Activated B cell treated with CpG ODN at 0.5 μM for 24 hours (primary cell): ENCODE data around the gene SMIM12. TPM values are rescaled to one million over a fixed set of nuclear protein-coding genes. Genes with fewer than 3 reads are reported as not detected.

Experiments used
- ATAC-seq: fragments of 200-7000 bp; cut with Tn5 transposase; one replicate; pipeline ENCODE4 v1.10.0; 2021; ENCODE audit warnings: low read depth, mild to moderate bottlenecking, moderate library complexity
- CTCF ChIA-PET: fragments of 350-600 bp; sonication (Branson Sonifier 250); formaldehyde crosslinking; loops from one replicate; lab custom pipeline; 2021; ENCODE audit warnings: antibody characterized with exemption; lab: Charles Lee
- POLR2A ChIA-PET: fragments of 350-600 bp; sonication (Branson Sonifier 250); formaldehyde crosslinking; loops from one replicate; lab custom pipeline; 2021; ENCODE audit warnings: antibody characterized with exemption; lab: Charles Lee
- DNase-seq: peaks from one replicate; pipeline ENCODE4 v3.0.0; 2022
- H3K27ac Mint-ChIP-seq: one replicate; pipeline ENCODE4 v1.8.0; 2020; ENCODE audit warnings: mixed read lengths
- H3K27me3 Mint-ChIP-seq: one replicate; pipeline ENCODE4 v1.8.0; 2021; ENCODE audit warnings: mixed read lengths
- H3K36me3 Mint-ChIP-seq: one replicate; pipeline ENCODE4 v1.8.0; 2021; ENCODE audit warnings: low read depth, mixed read lengths
- H3K4me1 Mint-ChIP-seq: one replicate; pipeline ENCODE4 v1.8.0; 2021; ENCODE audit warnings: mixed read lengths
- H3K4me3 Mint-ChIP-seq: one replicate; pipeline ENCODE4 v1.8.0; 2020; ENCODE audit warnings: mild to moderate bottlenecking, mixed read lengths
- H3K9me3 Mint-ChIP-seq: one replicate; pipeline ENCODE4 v1.8.0; 2020; ENCODE audit warnings: mixed read lengths
- intact Hi-C: fragments of 100-400 bp; cut with micrococcal nuclease; formaldehyde crosslinking; loops from one replicate; pipeline ENCODE4 v1.15.1; 2024
- total RNA-seq: library from RNA; stranded (reverse); gene quantifications from 2 replicates; pipeline ENCODE4 v1.2.3, GENCODE V29; 2022
- TF ChIP-seq, protein P1 (sequence below): fragments of 200-600 bp; IDR thresholded peaks from one replicate; pipeline ENCODE4 v1.8.0; 2022; ENCODE audit warnings: antibody characterized with exemption, mild to moderate bottlenecking

SMIM12 gene
- total RNA-seq, 1 donor from 2014 or later, result 45.9 TPM

DNA sequence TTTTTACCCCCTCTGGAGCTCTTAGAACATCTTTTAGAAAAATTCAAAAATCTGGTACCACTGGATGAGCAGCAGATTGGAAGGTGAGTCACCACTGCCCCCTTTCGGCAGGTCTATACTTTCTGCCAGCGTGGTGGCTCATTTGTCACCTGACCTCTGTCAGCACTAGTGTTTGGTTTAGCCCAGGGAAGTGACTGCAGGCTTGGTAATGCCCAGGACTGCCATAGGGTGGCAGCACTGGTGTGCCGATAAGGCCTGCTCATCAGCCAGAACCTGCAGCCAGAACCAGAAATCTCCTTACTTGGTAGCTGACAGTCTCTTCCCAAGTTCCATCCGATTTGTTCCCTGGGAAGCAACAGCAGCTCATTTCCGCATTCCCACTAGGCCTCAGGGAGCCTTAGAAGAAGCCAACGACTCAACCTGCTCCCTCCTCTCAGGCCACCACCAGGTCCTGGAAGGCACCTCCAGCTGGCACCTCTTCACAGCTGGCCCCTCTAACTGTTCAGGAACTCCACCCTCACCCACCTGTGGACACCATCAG lies 6.8 kb downstream of the SMIM12 start:
- peaks cover 69% of the 10 kb centered on the region for H3K36me3 Mint-ChIP-seq
- TF ChIP-seq, protein P1, sequence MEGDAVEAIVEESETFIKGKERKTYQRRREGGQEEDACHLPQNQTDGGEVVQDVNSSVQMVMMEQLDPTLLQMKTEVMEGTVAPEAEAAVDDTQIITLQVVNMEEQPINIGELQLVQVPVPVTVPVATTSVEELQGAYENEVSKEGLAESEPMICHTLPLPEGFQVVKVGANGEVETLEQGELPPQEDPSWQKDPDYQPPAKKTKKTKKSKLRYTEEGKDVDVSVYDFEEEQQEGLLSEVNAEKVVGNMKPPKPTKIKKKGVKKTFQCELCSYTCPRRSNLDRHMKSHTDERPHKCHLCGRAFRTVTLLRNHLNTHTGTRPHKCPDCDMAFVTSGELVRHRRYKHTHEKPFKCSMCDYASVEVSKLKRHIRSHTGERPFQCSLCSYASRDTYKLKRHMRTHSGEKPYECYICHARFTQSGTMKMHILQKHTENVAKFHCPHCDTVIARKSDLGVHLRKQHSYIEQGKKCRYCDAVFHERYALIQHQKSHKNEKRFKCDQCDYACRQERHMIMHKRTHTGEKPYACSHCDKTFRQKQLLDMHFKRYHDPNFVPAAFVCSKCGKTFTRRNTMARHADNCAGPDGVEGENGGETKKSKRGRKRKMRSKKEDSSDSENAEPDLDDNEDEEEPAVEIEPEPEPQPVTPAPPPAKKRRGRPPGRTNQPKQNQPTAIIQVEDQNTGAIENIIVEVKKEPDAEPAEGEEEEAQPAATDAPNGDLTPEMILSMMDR, result peak; percentile 91
- H3K4me3 Mint-ChIP-seq, result no peak overlapping the region
- DNase-seq (peak; percentile 69), ATAC-seq (peak; percentile 100)
- CTCF ChIA-PET, result interaction anchor here (0.9 to 1.3 kb wide), 6 partner anchors 9 to 333 kb away, joined by 3 to 5 read pairs (median 3); no protein-coding TSS in a partner anchor
- H3K27me3 Mint-ChIP-seq, result no peaks in the 10 kb centered on the region
- H3K27ac Mint-ChIP-seq, result peak overlapping the region; percentile 46
- peaks cover 14% of the 10 kb centered on the region for H3K4me1 Mint-ChIP-seq
- H3K9me3 Mint-ChIP-seq, result no peaks in the 10 kb centered on the region
- POLR2A ChIA-PET, result interaction anchor here (1.2 to 1.8 kb wide), 2 partner anchors 14 to 132 kb away, joined by 4 to 7 read pairs; partner anchors contain the start of gene TMEM35B
- intact Hi-C loops, result loop anchor here (1.0 to 10.0 kb wide), 4 partner anchors 14 to 922 kb away; no protein-coding TSS in a partner anchor

DNA sequence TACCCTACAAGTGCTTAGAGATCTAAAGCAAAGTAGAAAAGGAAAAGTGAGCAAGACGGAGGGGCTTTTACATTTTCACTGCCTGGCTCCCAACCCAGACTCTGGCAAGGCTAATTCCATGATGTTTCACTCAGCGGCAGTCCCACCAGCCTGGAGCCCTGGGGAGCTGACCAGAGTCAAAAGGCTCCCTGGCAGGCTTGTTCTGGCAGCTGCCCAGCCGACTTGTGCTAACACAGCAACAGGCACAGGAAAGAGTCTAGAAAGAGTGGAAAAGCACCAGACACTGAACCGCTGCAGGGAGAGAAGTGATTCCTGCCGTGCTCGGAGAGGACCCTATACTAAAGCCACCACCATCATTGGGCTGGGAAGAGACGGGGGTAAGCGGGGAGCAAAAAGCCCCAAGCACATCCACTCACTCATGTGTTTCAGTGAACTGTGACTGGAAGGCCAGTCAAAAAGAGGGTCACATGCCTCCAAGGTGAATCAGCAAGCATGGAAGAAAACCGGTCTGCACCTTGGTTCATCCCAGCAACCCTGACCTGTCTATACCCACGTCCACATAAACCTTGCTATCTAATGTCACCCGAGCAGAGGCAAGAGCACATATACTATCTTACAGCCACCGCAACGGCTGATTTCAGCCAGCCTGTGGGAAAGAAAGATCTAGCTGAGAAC lies 8.0 kb downstream of the SMIM12 start:
- Mint-ChIP-seq H3K36me3 (peaks cover 73% of the 10 kb centered on the region), H3K9me3 (no peaks in the 10 kb centered on the region), H3K4me3 (no peak overlapping the region), H3K4me1 (peaks cover 8% of the 10 kb centered on the region), H3K27ac (no peak overlapping the region), H3K27me3 (no peaks in the 10 kb centered on the region)
- TF ChIP-seq, protein P1, result no peak
- POLR2A ChIA-PET, result interaction anchor here (0.6 kb wide), 1 partner anchor 479 kb away, joined by 5 read pairs; no protein-coding TSS in a partner anchor
- intact Hi-C loops, result loop anchor here (1.0 to 10.0 kb wide), 4 partner anchors 15 to 923 kb away; no protein-coding TSS in a partner anchor
- DNase-seq, result no peak
- no peak for ATAC-seq
- CTCF ChIA-PET, result interaction anchor here (0.9 kb wide), 2 partner anchors 13 to 23 kb away, joined by 3 read pairs; no protein-coding TSS in a partner anchor

DNA sequence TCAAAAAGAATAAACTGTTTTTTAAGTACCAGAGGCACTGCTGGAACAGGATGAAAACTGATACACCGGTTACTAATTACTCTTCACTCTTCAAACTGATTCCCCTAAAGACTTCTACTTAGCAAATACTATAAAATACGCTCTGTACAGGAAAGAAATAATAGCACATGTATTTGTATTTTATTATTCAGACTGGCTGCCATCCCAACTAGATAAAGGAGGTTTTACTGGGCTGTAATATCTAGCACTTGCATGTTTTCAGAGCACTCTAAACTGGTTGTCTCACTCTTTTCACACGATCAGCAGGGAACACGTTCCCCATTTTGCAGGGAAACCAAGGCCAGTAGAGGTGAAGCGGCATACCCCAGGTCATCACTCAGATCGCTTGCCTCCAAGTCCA lies 9.2 kb downstream of the SMIM12 start:
- POLR2A ChIA-PET, result no interaction called here
- no peak overlapping the region for H3K4me3 Mint-ChIP-seq
- ATAC-seq (no peak), DNase-seq (no peak)
- peaks cover 65% of the 10 kb centered on the region for H3K36me3 Mint-ChIP-seq
- H3K27ac Mint-ChIP-seq, result no peak overlapping the region
- no peaks in the 10 kb centered on the region for H3K9me3 Mint-ChIP-seq
- peaks cover 8% of the 10 kb centered on the region for H3K4me1 Mint-ChIP-seq
- no peaks in the 10 kb centered on the region for H3K27me3 Mint-ChIP-seq
- CTCF ChIA-PET, result no interaction called here
- intact Hi-C loops, result loop anchor here (10.0 kb wide), 2 partner anchors 714 to 924 kb away; no protein-coding TSS in a partner anchor
- TF ChIP-seq, protein P1, result no peak

DNA sequence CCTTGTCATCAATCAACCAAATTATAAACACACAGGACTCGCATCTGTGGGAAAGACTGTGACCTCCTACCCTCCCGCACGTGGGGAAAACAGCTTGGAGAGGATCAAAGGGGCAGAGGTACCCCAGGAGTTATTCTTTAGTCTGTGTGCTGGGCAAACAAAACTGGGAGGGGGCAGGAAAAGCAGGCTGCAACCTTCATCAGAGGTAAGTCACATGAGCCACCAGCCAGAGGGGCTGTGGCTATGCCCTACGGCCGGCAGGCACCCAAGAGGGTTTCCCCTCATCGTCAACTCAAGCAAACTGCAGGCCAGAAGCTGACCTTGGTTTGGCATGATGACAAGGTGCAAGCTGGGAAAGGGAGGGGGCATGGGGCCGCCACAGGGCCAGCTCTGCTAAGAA lies 12.5 kb downstream of the SMIM12 start:
- CTCF ChIA-PET, result no interaction called here

DNA sequence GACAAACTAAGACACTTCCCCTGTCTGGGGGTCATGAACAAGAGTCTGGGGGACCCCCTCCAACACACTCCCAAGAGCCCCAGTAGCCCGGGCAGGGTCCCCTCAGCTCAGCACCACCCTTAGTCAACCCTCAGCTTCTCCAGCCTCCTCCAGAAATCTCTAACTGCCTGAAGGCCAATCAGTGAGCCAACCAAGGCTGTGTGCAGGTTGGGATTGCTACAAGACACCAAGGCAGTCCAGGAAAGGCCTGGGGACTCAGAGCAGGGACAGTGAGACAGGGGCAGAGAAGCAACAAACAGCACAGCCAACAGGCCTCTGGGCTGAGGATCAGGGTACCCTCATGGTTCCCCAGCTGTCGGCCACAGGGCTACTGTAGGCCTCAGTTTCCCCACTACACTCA lies 13.3 kb downstream of the SMIM12 start:
- H3K36me3 Mint-ChIP-seq, result peaks cover 32% of the 10 kb centered on the region
- DNase-seq (no peak), ATAC-seq (no peak)
- no peaks in the 10 kb centered on the region for H3K4me1 Mint-ChIP-seq
- CTCF ChIA-PET, result no interaction called here
- POLR2A ChIA-PET, result no interaction called here
- H3K9me3 Mint-ChIP-seq, result no peaks in the 10 kb centered on the region
- no peak overlapping the region for H3K4me3 Mint-ChIP-seq
- no peaks in the 10 kb centered on the region for H3K27me3 Mint-ChIP-seq
- TF ChIP-seq, protein P1, result no peak
- no peak overlapping the region for H3K27ac Mint-ChIP-seq
- intact Hi-C loops, result no loop called here

More for the DNA sequence above, 12.5 kb downstream of the SMIM12 start:
- no peaks in the 10 kb centered on the region for H3K9me3 Mint-ChIP-seq
- DNase-seq, result no peak
- POLR2A ChIA-PET, result no interaction called here
- intact Hi-C loops, result no loop called here
- peaks cover 40% of the 10 kb centered on the region for H3K36me3 Mint-ChIP-seq
- no peak overlapping the region for H3K27ac Mint-ChIP-seq
- peaks cover 2% of the 10 kb centered on the region for H3K4me1 Mint-ChIP-seq
- H3K27me3 Mint-ChIP-seq, result no peaks in the 10 kb centered on the region
- TF ChIP-seq, protein P1, result no peak
- no peak overlapping the region for H3K4me3 Mint-ChIP-seq
- no peak for ATAC-seq
